HG02571 (cell line): ENCODE data around the gene GZMA.

Experiments
- ATAC-seq: cut with Tn5 transposase; IDR thresholded peaks from one replicate; pipeline ENCODE4 v1.9.1; 2021; ENCODE audit warnings: mild to moderate bottlenecking, moderate library complexity; ENCODE audit not compliant: unreplicated experiment

GZMA gene

GRCh38 chr5:55108661-55109060, 6.2 kb downstream of the GZMA start:
- ATAC-seq = no peak

- no peak for ATAC-seq
Observed at GRCh38 chr5:55110217-55110616, 7.8 kb downstream of the GZMA start.

- ATAC-seq = no peak
Observed at GRCh38 chr5:55113327-55113726, 10.9 kb downstream of the GZMA start.

- no peak for ATAC-seq
Observed at GRCh38 chr5:55114061-55114460, 11.6 kb downstream of the GZMA start.

- no peak for ATAC-seq
Observed at GRCh38 chr5:55123365-55123764, 20.9 kb downstream of the GZMA start.

GRCh38 chr5:55134053-55134722, 31.7 kb downstream of the GZMA start:
- no peak for ATAC-seq

- ATAC-seq = no peak
Observed at GRCh38 chr5:55136521-55136920, 34.1 kb downstream of the GZMA start.

- no peak for ATAC-seq
Observed at GRCh38 chr5:55140908-55141665, 38.6 kb downstream of the GZMA start.

GRCh38 chr5:55141945-55142690, 39.7 kb downstream of the GZMA start:
- no peak for ATAC-seq

- ATAC-seq = no peak
Observed at GRCh38 chr5:55143624-55144023, 41.2 kb downstream of the GZMA start.

GRCh38 chr5:55146080-55146479, 43.6 kb downstream of the GZMA start:
- ATAC-seq = no peak

GRCh38 chr5:55146543-55147151, 44.2 kb downstream of the GZMA start:
- ATAC-seq = peak; percentile 69

GRCh38 chr5:55149308-55149795, 46.9 kb downstream of the GZMA start:
- no peak for ATAC-seq

- ATAC-seq = no peak
Observed at GRCh38 chr5:55151923-55152842, 49.7 kb downstream of the GZMA start.

GRCh38 chr5:55154873-55155272, 52.4 kb downstream of the GZMA start:
- ATAC-seq = no peak
